ENCODE measurements around the gene CRTC3. TPM values are rescaled to one million over a fixed set of nuclear protein-coding genes. Genes with fewer than 3 reads are reported as not detected.
"Not testable (repeated sequence)": the region's sequence is repeated elsewhere in the genome, so short reads cannot be mapped to it uniquely, and the experiment has no call there.

Gene CRTC3
- total RNA-seq, 1 donor from 2014 or later, result 39.7 TPM

DNA sequence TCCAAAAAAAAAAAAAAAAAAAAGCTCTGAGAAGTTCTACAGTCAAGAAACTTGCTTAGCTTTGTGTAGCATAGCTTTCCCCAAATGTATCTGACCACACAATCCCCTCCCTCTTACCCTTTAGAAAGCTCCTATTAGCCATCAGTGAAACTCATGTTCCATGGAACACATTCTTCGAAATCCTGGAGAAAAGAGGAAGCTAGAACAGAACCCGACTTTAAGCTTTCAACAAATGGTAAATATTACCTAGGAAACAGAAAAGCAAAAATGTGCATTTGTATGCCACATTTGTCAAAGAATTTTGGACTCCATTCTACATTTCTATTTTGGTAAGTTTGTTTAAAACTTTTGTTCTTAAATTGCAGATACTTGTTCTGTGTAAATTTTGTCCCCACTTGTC lies 17.4 kb upstream of the CRTC3 start:
- TF ChIP-seq, protein P1, sequence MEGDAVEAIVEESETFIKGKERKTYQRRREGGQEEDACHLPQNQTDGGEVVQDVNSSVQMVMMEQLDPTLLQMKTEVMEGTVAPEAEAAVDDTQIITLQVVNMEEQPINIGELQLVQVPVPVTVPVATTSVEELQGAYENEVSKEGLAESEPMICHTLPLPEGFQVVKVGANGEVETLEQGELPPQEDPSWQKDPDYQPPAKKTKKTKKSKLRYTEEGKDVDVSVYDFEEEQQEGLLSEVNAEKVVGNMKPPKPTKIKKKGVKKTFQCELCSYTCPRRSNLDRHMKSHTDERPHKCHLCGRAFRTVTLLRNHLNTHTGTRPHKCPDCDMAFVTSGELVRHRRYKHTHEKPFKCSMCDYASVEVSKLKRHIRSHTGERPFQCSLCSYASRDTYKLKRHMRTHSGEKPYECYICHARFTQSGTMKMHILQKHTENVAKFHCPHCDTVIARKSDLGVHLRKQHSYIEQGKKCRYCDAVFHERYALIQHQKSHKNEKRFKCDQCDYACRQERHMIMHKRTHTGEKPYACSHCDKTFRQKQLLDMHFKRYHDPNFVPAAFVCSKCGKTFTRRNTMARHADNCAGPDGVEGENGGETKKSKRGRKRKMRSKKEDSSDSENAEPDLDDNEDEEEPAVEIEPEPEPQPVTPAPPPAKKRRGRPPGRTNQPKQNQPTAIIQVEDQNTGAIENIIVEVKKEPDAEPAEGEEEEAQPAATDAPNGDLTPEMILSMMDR (IDR thresholded peaks at IDR 0.05), result no peak
- no peaks in the 10 kb centered on the region for H3K27me3 Mint-ChIP-seq (ENCODE audit: low read depth)
- no peaks in the 10 kb centered on the region for H3K36me3 Mint-ChIP-seq (ENCODE audit: low read depth)
- no peak for DNase-seq (ENCODE audit: low spot score)
- peaks cover 4% of the 10 kb centered on the region for H3K4me1 Mint-ChIP-seq (ENCODE audit: low read depth)
- no peaks in the 10 kb centered on the region for H3K9me3 Mint-ChIP-seq (ENCODE audit: low read depth)
- H3K27ac Mint-ChIP-seq (ENCODE audit: unreplicated experiment), result no peak overlapping the region
- H3K4me3 Mint-ChIP-seq (ENCODE audit: unreplicated experiment), result no peak overlapping the region

DNA sequence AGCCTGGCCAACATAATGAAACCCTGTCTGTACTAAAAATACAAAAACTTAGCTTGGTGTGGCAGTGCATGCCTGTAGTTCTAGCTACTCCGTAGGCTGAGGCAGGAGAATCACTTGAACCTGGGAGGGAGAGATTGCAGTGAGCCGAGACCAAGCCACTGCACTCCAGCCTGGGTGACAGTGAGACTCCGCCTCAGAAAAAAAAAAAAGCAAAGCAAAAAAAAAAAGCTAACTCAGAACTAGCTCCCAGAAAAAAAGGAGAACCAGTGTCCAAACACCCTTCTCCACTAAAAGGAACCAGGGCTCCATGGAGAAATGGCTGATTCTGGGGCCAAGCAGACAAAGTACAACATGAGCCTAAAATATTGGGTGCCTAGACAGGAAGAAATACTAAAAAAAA lies 16.7 kb upstream of the CRTC3 start:
- H3K4me3 Mint-ChIP-seq (ENCODE audit: unreplicated experiment), result no peak overlapping the region
- no peak overlapping the region for H3K27ac Mint-ChIP-seq (ENCODE audit: unreplicated experiment)
- H3K9me3 Mint-ChIP-seq (ENCODE audit: low read depth), result no peaks in the 10 kb centered on the region
- H3K36me3 Mint-ChIP-seq (ENCODE audit: low read depth), result no peaks in the 10 kb centered on the region
- H3K4me1 Mint-ChIP-seq (ENCODE audit: low read depth), result peaks cover 4% of the 10 kb centered on the region
- TF ChIP-seq, protein P1 (IDR thresholded peaks at IDR 0.05), result no peak
- no peaks in the 10 kb centered on the region for H3K27me3 Mint-ChIP-seq (ENCODE audit: low read depth)
- no peak for DNase-seq (ENCODE audit: low spot score)

DNA sequence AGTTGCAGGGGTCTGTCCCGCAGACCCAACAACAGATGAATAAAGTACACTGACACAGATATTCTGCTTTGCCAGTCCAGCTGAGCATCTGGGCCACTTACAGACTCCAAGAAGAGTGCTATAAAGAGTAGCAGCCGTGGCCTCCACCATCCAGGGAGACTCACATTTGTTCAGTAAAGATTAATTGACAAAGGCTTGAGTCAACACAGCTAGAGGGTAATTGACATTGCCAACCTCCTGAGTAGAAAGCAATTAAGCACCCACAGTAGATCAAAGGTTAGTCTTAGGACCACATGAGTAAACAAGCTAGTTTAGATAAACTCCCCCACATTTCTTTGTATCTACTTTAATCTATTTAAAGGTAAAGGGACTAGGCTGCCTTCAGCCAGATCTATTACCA lies 16.3 kb upstream of the CRTC3 start:
- Mint-ChIP-seq H3K36me3 (ENCODE audit: low read depth) (no peaks in the 10 kb centered on the region), H3K27me3 (ENCODE audit: low read depth) (no peaks in the 10 kb centered on the region), H3K27ac (ENCODE audit: unreplicated experiment) (no peak overlapping the region), H3K9me3 (ENCODE audit: low read depth) (no peaks in the 10 kb centered on the region), H3K4me1 (ENCODE audit: low read depth) (peaks cover 4% of the 10 kb centered on the region), H3K4me3 (ENCODE audit: unreplicated experiment) (no peak overlapping the region)
- TF ChIP-seq, protein P1 (IDR thresholded peaks at IDR 0.05), result no peak
- no peak for DNase-seq (ENCODE audit: low spot score)

GRCh38 chr15:90513893-90514292 lies 15.8 kb upstream of the CRTC3 start:
- H3K4me3 Mint-ChIP-seq (ENCODE audit: unreplicated experiment); H3K27ac Mint-ChIP-seq (ENCODE audit: unreplicated experiment); H3K36me3 Mint-ChIP-seq (ENCODE audit: low read depth); DNase-seq (ENCODE audit: low spot score); H3K4me1 Mint-ChIP-seq (ENCODE audit: low read depth); H3K9me3 Mint-ChIP-seq (ENCODE audit: low read depth); H3K27me3 Mint-ChIP-seq (ENCODE audit: low read depth): not testable (repeated sequence)

DNA sequence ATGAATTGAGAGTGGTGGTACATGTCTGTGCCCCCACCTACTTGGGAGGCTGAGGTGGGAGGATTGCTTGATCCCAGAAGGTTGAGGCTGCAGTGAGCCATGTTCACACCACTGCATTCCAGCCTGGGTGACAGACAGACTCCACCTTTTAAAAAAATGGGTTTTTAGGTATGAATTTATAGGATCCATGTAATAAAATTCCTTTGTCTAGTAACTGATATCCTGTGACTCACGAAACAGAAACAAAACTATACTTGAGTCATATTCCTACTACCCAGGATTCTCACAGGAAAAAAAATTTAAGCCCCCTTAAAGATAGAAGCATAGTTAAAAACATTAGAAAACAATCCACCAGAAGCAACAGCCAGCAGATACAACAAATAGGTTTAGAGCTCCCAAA lies 10.0 kb upstream of the CRTC3 start:
- Mint-ChIP-seq H3K27me3 (ENCODE audit: low read depth) (no peaks in the 10 kb centered on the region), H3K9me3 (ENCODE audit: low read depth) (no peaks in the 10 kb centered on the region), H3K4me1 (ENCODE audit: low read depth) (peaks cover 8% of the 10 kb centered on the region), H3K36me3 (ENCODE audit: low read depth) (no peaks in the 10 kb centered on the region), H3K27ac (ENCODE audit: unreplicated experiment) (peak overlapping the region; percentile 76), H3K4me3 (ENCODE audit: unreplicated experiment) (no peak overlapping the region)
- DNase-seq (ENCODE audit: low spot score), result no peak
- TF ChIP-seq, protein P1 (IDR thresholded peaks at IDR 0.05), result no peak

DNA sequence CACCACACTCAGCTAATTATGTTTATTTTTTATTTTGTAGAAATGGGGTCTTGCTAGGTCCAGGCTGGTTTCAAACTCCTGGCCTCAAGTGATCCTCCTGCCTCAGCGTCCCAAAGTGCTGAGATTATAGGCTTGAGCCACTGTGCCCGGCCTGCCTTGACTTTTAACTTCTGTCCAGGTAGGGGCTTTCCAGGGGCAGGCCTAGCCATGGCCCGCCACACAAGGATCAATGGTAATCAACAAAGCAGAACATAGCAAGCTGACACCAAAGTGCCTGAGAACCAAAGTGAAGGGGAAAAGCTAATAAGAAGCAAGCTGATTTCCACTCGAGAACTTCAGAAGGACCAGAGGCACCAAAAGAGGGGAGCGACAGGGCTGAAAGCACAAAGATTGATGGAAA lies 9.4 kb upstream of the CRTC3 start:
- H3K27me3 Mint-ChIP-seq (ENCODE audit: low read depth), result no peaks in the 10 kb centered on the region
- DNase-seq (ENCODE audit: low spot score), result no peak
- H3K4me1 Mint-ChIP-seq (ENCODE audit: low read depth), result peaks cover 8% of the 10 kb centered on the region
- no peaks in the 10 kb centered on the region for H3K36me3 Mint-ChIP-seq (ENCODE audit: low read depth)
- H3K27ac Mint-ChIP-seq (ENCODE audit: unreplicated experiment), result peak overlapping the region; percentile 29
- no peak overlapping the region for H3K4me3 Mint-ChIP-seq (ENCODE audit: unreplicated experiment)
- TF ChIP-seq, protein P1 (IDR thresholded peaks at IDR 0.05), result no peak
- H3K9me3 Mint-ChIP-seq (ENCODE audit: low read depth), result no peaks in the 10 kb centered on the region
